GM12891 (cell line): Measurements from ENCODE around the gene CPLX3.
"Not testable (repeated sequence)": the region's sequence is repeated elsewhere in the genome, so short reads cannot be mapped to it uniquely, and the experiment has no call there.

Experiments
- DNase-seq: peaks from one replicate; pipeline ENCODE4 v3.0.0; 2011; ENCODE audit warnings: low spot score; ENCODE audit not compliant: insufficient read length
- FAIRE-seq: peaks from 2 replicates; lab custom pipeline; 2011; peaks lifted over from hg19 to GRCh38; lab: Jason Lieb, UNC
- PAX5 ChIP-seq: IDR thresholded peaks from 2 replicates; pipeline ENCODE4 v1.6.1; 2011; ENCODE audit warnings: low read length, moderate library complexity, mild to moderate bottlenecking; ENCODE audit not compliant: insufficient read depth, severe bottlenecking
- POLR2A ChIP-seq: IDR thresholded peaks from 2 replicates; pipeline ENCODE4 v1.6.1; 2011; ENCODE audit warnings: low read depth, low read length, control low read depth
- POLR2AphosphoS5 ChIP-seq: IDR thresholded peaks from 2 replicates; pipeline ENCODE4 v1.6.1; 2011; ENCODE audit warnings: low read depth, low read length, control low read depth
- POU2F2 ChIP-seq: IDR thresholded peaks from 2 replicates; pipeline ENCODE4 v1.6.1; 2011; ENCODE audit warnings: low read depth, mild to moderate bottlenecking, control low read depth, low read length, moderate library complexity
- SPI1 ChIP-seq: IDR thresholded peaks from 2 replicates; pipeline ENCODE4 v1.6.1; 2011; ENCODE audit warnings: low read depth, low read length, control low read depth
- TAF1 ChIP-seq: IDR thresholded peaks from 2 replicates; pipeline ENCODE4 v1.6.1; 2011; ENCODE audit warnings: low read depth, low read length, control low read depth

CPLX3 gene

DNA sequence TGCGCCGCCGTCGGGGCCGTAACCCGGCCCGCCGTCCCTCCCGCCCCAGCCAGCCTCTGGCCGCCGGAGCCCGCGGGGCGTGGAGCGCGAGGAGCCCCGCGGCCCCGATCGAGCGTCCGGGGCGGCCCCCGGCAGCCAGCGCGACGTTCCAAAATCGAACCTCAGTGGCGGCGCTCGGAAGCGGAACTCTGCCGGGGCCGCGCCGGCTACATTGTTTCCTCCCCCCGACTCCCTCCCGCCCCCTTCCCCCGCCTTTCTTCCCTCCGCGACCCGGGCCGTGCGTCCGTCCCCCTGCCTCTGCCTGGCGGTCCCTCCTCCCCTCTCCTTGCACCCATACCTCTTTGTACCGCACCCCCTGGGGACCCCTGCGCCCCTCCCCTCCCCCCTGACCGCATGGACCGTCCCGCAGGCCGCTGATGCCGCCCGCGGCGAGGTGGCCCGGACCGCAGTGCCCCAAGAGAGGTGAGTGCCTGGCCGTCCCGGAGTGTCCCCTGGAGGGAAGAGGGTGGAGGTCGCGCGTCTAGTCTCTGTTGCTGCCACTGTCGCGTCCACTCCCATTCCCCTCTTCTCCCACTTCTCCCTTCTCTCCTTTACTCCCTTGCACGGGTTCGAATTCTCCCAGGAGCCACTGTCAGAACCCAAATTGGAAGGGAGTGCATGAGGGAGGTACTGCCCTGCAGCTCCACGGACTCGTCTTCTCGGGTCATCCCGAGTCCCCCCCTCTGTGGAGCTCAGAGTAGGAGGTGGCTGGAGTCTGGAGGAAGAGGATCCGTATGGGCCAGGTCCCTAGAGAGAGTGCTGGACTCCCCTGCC, 44.0 kb upstream of the CPLX3 start:
- FAIRE-seq: no peak

DNA sequence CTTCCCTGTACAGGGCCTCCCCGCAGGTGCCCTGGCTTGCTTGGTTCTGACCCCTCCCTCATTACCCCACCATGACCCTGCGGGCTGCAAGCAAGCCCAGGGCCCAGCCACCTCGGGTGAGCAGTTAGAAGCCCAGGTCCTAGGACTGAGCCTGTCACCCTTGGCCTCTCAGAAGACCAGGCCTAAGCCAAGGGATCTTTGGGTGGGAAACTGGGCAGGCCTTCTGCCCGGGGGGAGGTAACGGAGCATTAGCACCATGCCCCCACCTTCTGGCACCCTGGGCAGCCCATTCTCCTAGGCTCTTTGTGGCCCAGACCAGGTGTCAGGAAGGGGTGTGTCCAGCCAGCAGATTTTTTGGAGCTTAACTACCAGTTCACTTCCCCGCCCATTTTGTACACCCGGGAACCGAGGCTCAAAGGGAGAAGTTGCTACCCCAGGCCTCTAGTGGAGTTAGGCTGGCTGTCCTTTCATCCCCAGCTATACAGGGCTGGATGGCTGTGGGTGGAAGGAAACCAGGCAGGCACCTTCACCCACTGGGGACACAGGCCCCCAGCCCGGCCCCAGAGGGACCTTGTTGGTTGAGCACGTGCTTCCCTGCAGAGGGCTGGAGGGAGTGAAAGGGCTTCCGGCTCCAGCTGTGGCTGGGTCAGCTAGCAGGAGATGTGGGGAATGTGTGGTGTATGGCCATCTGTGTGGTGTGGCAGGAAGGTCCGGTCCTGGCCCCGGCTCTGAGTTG, 43.2 kb upstream of the CPLX3 start:
- DNase-seq (no peak), FAIRE-seq (no peak)
- TF ChIP-seq POU2F2 (no peak), TAF1 (no peak), SPI1 (no peak), POLR2AphosphoS5 (peak; percentile 57), POLR2A (no peak), PAX5 (no peak)

More for the DNA sequence above, 44.0 kb upstream of the CPLX3 start:
- DNase-seq: no peak
- TF ChIP-seq TAF1: peak; percentile 8; the same call in 1 of the 2 replicates
- TF ChIP-seq POU2F2: no peak
- no peak; the same call in 1 of the 2 replicates for TF ChIP-seq POLR2AphosphoS5
- 0 out of 2 replicates have a peak, but pooled peaks have one; percentile 37 for TF ChIP-seq POLR2A
- TF ChIP-seq SPI1: peak; percentile 31; the same call in 1 of the 2 replicates

DNA sequence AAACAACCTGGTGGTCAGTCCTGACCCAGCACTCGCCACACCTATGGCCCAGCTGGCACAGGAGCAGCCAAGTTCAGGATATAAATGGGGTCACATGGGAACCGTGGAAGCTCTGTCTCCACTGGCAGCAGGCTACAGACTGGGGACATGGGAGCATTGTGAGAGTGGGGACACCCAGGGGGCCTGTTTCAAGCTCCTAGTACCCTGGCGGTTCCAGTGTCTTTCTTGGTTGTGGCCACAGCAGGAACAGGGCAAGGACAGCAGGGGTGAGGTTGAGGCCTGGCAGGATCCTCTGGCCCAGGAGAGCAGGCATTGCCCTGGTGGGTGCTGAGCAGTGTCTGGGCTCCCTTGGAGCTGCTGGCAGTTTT, 42.6 kb upstream of the CPLX3 start:
- no peak for DNase-seq
- TF ChIP-seq POLR2A: no peak
- TF ChIP-seq PAX5: no peak
- no peak for TF ChIP-seq POU2F2
- no peak for TF ChIP-seq TAF1
- TF ChIP-seq SPI1: no peak
- no peak; the same call in none of the 2 replicates for TF ChIP-seq POLR2AphosphoS5
- peak; percentile 5 for FAIRE-seq

DNA sequence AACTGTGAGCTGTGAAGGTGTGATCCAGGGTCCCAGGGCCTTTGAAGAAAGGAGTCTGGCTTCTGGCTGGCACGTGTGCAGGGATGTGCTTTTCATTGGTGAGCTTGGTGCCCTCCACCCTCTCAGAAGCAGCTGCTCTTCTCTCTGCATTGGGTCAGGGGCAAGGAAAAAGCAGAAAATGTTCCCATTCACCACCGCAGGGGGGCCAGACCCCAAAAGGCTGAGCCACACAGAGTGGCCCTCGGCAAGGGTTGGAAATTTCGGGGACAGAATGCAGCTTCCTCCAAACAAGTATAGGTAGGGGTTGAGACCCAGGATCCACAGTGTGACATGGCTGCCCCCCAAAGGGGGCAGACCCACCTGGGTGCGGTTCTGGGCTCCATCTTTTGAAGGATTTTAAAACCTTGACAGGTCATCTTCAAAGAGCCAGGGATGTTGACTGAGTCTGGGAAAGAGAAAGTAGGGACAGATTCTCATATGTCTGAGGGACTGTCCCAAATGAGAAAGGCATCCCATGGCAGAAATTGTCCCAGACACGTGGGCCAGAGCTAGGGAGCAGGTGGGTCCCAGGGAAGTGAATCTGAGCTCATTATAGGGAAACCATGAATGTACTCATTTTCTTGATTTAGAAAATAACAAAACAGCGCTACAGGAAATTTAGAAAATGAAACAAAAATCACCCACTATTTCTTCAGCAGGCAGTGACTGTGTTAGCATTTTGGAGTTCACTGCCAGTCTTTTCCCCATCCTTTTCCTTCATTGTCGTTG, 41.8 kb upstream of the CPLX3 start:
- TF ChIP-seq PAX5 (no peak), POU2F2 (no peak), TAF1 (no peak), POLR2AphosphoS5 (no peak), SPI1 (no peak), POLR2A (no peak)
- DNase-seq: no peak
- no peak for FAIRE-seq

DNA sequence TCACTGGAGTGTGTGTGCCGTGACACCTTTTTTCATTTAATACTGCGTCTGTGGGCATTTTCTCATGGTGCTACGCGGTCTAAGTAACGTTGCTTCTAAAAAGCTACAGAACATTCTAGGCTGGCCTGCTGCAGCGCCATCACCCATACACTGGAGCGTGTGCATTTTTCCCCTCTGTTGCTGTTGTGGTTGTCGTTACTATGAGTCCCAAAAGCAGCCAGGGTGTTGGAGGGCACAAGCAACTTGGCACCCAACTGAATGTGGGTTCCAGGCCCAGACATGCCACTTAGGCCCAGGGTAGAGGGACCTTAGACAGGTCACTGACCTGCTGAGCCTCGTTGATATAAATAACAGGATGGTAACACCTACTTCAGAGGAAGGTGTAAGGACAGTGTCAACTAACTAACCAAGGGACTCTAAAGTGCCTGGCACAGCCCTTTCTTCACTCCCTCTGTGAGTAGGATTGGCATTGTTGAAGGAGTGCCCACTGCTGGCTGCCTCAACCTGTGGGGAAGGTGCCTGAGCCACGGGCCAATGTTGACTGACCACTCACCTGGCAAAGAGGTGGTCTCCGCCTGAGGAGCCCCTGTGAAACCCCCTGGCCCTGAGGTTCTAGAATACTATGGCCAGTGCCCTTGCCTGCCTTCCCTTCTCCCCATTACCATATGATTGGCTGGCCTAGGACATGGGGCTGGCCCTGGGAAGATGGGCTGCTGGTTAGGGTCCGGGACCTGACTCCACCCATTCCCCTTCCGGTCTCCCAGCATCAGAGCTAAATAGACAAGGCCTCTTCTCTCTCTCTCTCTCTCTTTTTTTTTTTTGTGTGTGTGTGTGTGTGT, 41.0 kb upstream of the CPLX3 start:
- TF ChIP-seq POU2F2 (no peak), POLR2AphosphoS5 (no peak; the same call in 1 of the 2 replicates)
- DNase-seq (no peak), FAIRE-seq (peak; percentile 62)

GRCh38 chr15:74786081-74786480, 40.3 kb upstream of the CPLX3 start:
- not testable (repeated sequence) for FAIRE-seq

GRCh38 chr15:74786551-74787165, 39.8 kb upstream of the CPLX3 start:
- DNase-seq (no peak), FAIRE-seq (peak; percentile 28)
- TF ChIP-seq POU2F2: no peak
- TF ChIP-seq POLR2A: no peak
- TF ChIP-seq PAX5: no peak
- no peak for TF ChIP-seq TAF1
- no peak for TF ChIP-seq POLR2AphosphoS5
- TF ChIP-seq SPI1: no peak

More at GRCh38 chr15:74786081-74786480, 40.3 kb upstream of the CPLX3 start:
- not testable (repeated sequence) for DNase-seq

DNA sequence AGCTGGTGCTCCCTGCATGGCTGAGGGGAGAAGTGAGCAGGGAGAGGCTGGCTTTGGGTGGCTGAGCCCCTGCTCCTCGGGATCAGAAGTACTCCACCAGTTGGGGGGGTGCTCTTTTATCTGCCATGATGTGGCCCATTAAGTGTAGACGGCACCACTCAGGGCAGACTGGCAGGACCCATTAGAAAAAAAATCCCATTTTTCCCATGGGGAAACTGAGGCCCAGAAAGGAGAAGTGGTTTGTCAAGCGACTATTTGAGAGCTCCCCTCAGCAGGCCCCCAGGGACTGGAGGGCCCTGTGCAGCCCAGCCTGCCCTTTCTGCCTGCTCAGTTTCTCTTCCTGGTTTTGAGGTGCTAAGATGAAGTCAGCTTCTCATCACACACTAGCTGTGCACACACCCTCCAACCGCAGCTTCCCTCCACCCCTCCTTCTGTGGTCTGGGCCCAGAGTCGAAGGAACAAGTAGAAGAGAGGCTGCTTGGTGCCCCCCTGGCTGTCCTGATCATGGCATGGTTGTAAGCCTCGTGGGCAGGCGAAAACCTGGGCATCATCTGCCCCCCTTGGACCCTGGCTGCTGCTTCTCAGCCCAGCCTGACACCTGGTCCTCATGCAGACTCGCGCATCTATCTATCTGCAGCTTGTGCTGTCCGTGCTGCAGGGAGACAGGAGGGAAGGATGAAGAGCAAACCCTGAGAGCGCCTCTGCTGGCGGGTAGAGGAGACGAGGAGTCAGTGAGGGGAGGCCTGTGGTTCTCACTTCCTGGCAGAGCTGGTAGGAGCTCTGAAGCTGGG, 39.0 kb upstream of the CPLX3 start:
- DNase-seq: peak; percentile 70
- FAIRE-seq: peak; percentile 98

More for the DNA sequence above, 39.0 kb upstream of the CPLX3 start:
- TF ChIP-seq POLR2AphosphoS5 (no peak), POLR2A (no peak), TAF1 (peak; percentile 38; the same call in 1 of the 2 replicates), SPI1 (peak; percentile 97), POU2F2 (peak; percentile 81; the same call in 1 of the 2 replicates), PAX5 (peak; percentile 35)
